ENCODE data around the gene PTGR3.

DNA sequence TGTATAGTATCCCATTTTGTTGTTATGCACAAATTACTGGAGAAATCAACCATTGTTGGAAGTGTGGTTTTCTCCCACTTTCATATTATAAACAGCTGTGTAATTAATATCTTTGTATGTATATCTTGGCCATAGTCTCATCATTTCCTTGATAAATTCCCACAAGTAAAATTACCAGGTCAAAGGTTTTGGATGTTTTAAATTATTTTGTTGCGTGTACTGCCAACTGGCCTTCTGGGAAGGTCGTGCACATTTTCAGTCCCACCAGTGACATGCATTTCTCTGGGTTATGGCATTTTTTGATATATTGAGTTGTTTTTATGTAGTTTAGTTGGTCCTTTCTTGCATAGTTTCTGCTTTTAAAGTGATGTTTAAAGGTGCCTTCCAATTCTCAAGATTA, 43.2 kb upstream of the PTGR3 start:
- TF ChIP-seq, protein P1, sequence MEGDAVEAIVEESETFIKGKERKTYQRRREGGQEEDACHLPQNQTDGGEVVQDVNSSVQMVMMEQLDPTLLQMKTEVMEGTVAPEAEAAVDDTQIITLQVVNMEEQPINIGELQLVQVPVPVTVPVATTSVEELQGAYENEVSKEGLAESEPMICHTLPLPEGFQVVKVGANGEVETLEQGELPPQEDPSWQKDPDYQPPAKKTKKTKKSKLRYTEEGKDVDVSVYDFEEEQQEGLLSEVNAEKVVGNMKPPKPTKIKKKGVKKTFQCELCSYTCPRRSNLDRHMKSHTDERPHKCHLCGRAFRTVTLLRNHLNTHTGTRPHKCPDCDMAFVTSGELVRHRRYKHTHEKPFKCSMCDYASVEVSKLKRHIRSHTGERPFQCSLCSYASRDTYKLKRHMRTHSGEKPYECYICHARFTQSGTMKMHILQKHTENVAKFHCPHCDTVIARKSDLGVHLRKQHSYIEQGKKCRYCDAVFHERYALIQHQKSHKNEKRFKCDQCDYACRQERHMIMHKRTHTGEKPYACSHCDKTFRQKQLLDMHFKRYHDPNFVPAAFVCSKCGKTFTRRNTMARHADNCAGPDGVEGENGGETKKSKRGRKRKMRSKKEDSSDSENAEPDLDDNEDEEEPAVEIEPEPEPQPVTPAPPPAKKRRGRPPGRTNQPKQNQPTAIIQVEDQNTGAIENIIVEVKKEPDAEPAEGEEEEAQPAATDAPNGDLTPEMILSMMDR (IDR thresholded peaks at IDR 0.05) = no peak
- no peak for TF ChIP-seq EZH2 (IDR thresholded peaks at IDR 0.05; ENCODE audit: borderline replicate concordance, insufficient read depth, low read depth, low read length, poor library complexity, severe bottlenecking)
